HEK293 (cell line): ENCODE results near the gene RIC3.

Experiments
- CTCF ChIA-PET: fragments of 350-600 bp; formaldehyde crosslinking; extraction: SDS; loops from one replicate; lab custom pipeline; 2021; ENCODE audit warnings: antibody characterized with exemption; lab: Yijun Ruan, JAX
- POLR2A ChIA-PET: fragments of 300-600 bp; formaldehyde crosslinking; extraction: SDS; loops from one replicate; lab custom pipeline; 2020; ENCODE audit warnings: antibody characterized with exemption, inconsistent platforms; lab: Yijun Ruan, JAX
- H3K27ac ChIP-seq: fragments of 200-500 bp; sonication (Bioruptor generic); 2 replicates; pipeline ENCODE4 v1.5.1; 2014; ENCODE audit warnings: low read depth, low read length, control low read depth, inconsistent platforms; ENCODE audit errors: extremely low read depth
- H3K36me3 ChIP-seq, 2 experiments: fragments of 200-500 bp in 1 of 2; sonication (Bioruptor generic) in 1 of 2; 1 replicate in 1 of 2; 2 replicates in 1 of 2; pipeline ENCODE4 v1.5.1; 2014 to 2017; ENCODE audit warnings: inconsistent platforms in 2 of 2, low read length in 2 of 2; ENCODE audit not compliant: control insufficient read depth in 2 of 2, insufficient read depth in 1 of 2
- H3K4me1 ChIP-seq: fragments of 200-500 bp; sonication (Bioruptor generic); 2 replicates; pipeline ENCODE4 v1.5.1; 2014; ENCODE audit warnings: mild to moderate bottlenecking, low read length, inconsistent platforms; ENCODE audit not compliant: control insufficient read depth, insufficient read depth
- H3K4me3 ChIP-seq: 2 replicates; pipeline ENCODE4 v1.5.1; 2011; ENCODE audit warnings: low read depth, mild to moderate bottlenecking, control low read depth, low read length, moderate library complexity
- H3K9me3 ChIP-seq: fragments of 200-500 bp; sonication (Bioruptor generic); 2 replicates; pipeline ENCODE4 v1.5.1; 2014; ENCODE audit warnings: low read depth, low read length, inconsistent platforms; ENCODE audit not compliant: control insufficient read depth, insufficient read depth
- BCL11A ChIP-seq: fragments of 450-650 bp; formaldehyde crosslinking; IDR thresholded peaks from 2 replicates; pipeline ENCODE4 v1.5.1; 2016; ENCODE audit warnings: low read depth, missing biosample characterization, missing genetic modification characterization
- FEZF1 ChIP-seq: fragments of 450-650 bp; formaldehyde crosslinking; IDR thresholded peaks from 2 replicates; pipeline ENCODE4 v1.5.1; 2016; ENCODE audit warnings: missing biosample characterization, missing genetic modification characterization
- INSM2 ChIP-seq: fragments of 450-650 bp; formaldehyde crosslinking; IDR thresholded peaks from 2 replicates; pipeline ENCODE4 v1.5.1; 2016; ENCODE audit warnings: missing biosample characterization, missing genetic modification characterization
- KLF8 ChIP-seq: fragments of 450-650 bp; formaldehyde crosslinking; IDR thresholded peaks from 2 replicates; pipeline ENCODE4 v1.5.1; 2016; ENCODE audit warnings: missing biosample characterization, missing genetic modification characterization
- KLF9 ChIP-seq: fragments of 450-650 bp; formaldehyde crosslinking; IDR thresholded peaks from 2 replicates; pipeline ENCODE4 v1.5.1; 2016; ENCODE audit warnings: missing biosample characterization, missing genetic modification characterization, low read depth
- MYNN ChIP-seq: fragments of 450-650 bp; formaldehyde crosslinking; IDR thresholded peaks from 2 replicates; pipeline ENCODE4 v1.5.1; 2016; ENCODE audit warnings: missing biosample characterization, missing genetic modification characterization, borderline replicate concordance
- REST ChIP-seq: fragments of 450-650 bp; formaldehyde crosslinking; IDR thresholded peaks from 2 replicates; pipeline ENCODE4 v1.5.1; 2016; ENCODE audit warnings: missing biosample characterization, missing genetic modification characterization
- WT1 ChIP-seq: fragments of 450-650 bp; formaldehyde crosslinking; IDR thresholded peaks from 2 replicates; pipeline ENCODE4 v1.5.1; 2016; ENCODE audit warnings: missing biosample characterization, missing genetic modification characterization
- ZBTB44 ChIP-seq: fragments of 450-650 bp; IDR thresholded peaks from 2 replicates; pipeline ENCODE4 v1.5.1; 2018; ENCODE audit warnings: missing biosample characterization, mild to moderate bottlenecking, missing genetic modification characterization
- ZFP41 ChIP-seq: fragments of 450-650 bp; formaldehyde crosslinking; IDR thresholded peaks from 2 replicates; pipeline ENCODE4 v1.5.1; 2016; ENCODE audit warnings: missing biosample characterization, missing genetic modification characterization, borderline replicate concordance
- ZNF133 ChIP-seq: fragments of 450-650 bp; formaldehyde crosslinking; IDR thresholded peaks from 2 replicates; pipeline ENCODE4 v1.5.1; 2016; ENCODE audit warnings: missing biosample characterization, missing genetic modification characterization
- ZNF16 ChIP-seq: fragments of 450-650 bp; formaldehyde crosslinking; IDR thresholded peaks from 2 replicates; pipeline ENCODE4 v1.5.1; 2016; ENCODE audit warnings: low read depth, missing biosample characterization, missing genetic modification characterization
- ZNF266 ChIP-seq: fragments of 450-650 bp; formaldehyde crosslinking; IDR thresholded peaks from 2 replicates; pipeline ENCODE4 v1.5.1; 2016; ENCODE audit warnings: missing biosample characterization, missing genetic modification characterization, low read depth
- ZNF335 ChIP-seq: fragments of 450-650 bp; formaldehyde crosslinking; conservative IDR thresholded peaks from 2 replicates; pipeline ENCODE4 v1.5.1; 2016; ENCODE audit warnings: missing biosample characterization, missing genetic modification characterization
- ZNF416 ChIP-seq: fragments of 450-650 bp; formaldehyde crosslinking; IDR thresholded peaks from 2 replicates; pipeline ENCODE4 v1.5.1; 2016; ENCODE audit warnings: missing biosample characterization, missing genetic modification characterization
- ZNF426 ChIP-seq: fragments of 450-650 bp; formaldehyde crosslinking; IDR thresholded peaks from 2 replicates; pipeline ENCODE4 v1.5.1; 2017; ENCODE audit warnings: missing biosample characterization, missing genetic modification characterization, mild to moderate bottlenecking, inconsistent platforms, moderate library complexity
- ZNF529 ChIP-seq: fragments of 450-650 bp; formaldehyde crosslinking; IDR thresholded peaks from 2 replicates; pipeline ENCODE4 v1.5.1; 2017; ENCODE audit warnings: missing genetic modification characterization, missing biosample characterization; ENCODE audit not compliant: insufficient replicate concordance
- ZNF645 ChIP-seq: fragments of 450-650 bp; formaldehyde crosslinking; IDR thresholded peaks from 2 replicates; pipeline ENCODE4; 2016; ENCODE audit warnings: missing biosample characterization, missing genetic modification characterization
- ZNF654 ChIP-seq: fragments of 450-650 bp; formaldehyde crosslinking; IDR thresholded peaks from 2 replicates; pipeline ENCODE4 v1.5.1; 2016; ENCODE audit warnings: low read depth, missing biosample characterization, missing genetic modification characterization
- ZNF660 ChIP-seq: fragments of 450-650 bp; IDR thresholded peaks from 2 replicates; pipeline ENCODE4 v1.5.1; 2018; ENCODE audit warnings: missing biosample characterization, mild to moderate bottlenecking, missing genetic modification characterization
- ZNF768 ChIP-seq: fragments of 450-650 bp; formaldehyde crosslinking; IDR thresholded peaks from 2 replicates; pipeline ENCODE4 v1.5.1; 2018; ENCODE audit warnings: missing biosample characterization, mild to moderate bottlenecking, missing genetic modification characterization
- ZNF830 ChIP-seq: fragments of 450-650 bp; IDR thresholded peaks from 2 replicates; pipeline ENCODE4 v1.5.0; 2018; ENCODE audit warnings: missing biosample characterization, missing genetic modification characterization, low read depth, mild to moderate bottlenecking, moderate library complexity
- ZSCAN30 ChIP-seq: fragments of 450-650 bp; IDR thresholded peaks from 2 replicates; pipeline ENCODE4 v1.5.1; 2018; ENCODE audit warnings: missing biosample characterization, mild to moderate bottlenecking, missing genetic modification characterization, moderate library complexity
- TF ChIP-seq, protein P1 (sequence below): fragments of 450-650 bp; formaldehyde crosslinking; IDR thresholded peaks from 2 replicates; pipeline ENCODE4 v1.5.1; 2016; ENCODE audit warnings: missing biosample characterization, missing genetic modification characterization
- TF ChIP-seq, protein P2 (sequence below): fragments of 450-650 bp; formaldehyde crosslinking; IDR thresholded peaks from 2 replicates; pipeline ENCODE4 v1.5.1; 2016; ENCODE audit warnings: missing biosample characterization, missing genetic modification characterization

Gene RIC3

GRCh38 chr11:8194956-8195355, 26.1 kb upstream of the RIC3 start:
- Histone ChIP-seq H3K36me3 (no peaks in the 10 kb centered on the region), H3K4me1 (no peaks in the 10 kb centered on the region), H3K27ac (no peak overlapping the region), H3K9me3 (no peaks in the 10 kb centered on the region), H3K4me3 (no peak overlapping the region)
- ChIA-PET CTCF (interaction anchor here (0.5 to 1.7 kb wide), 10 partner anchors 12 to 441 kb away, joined by 3 to 7 read pairs (median 4); partner anchors contain the start of gene LMO1), POLR2A (no interaction called here)
- TF ChIP-seq, protein P1, sequence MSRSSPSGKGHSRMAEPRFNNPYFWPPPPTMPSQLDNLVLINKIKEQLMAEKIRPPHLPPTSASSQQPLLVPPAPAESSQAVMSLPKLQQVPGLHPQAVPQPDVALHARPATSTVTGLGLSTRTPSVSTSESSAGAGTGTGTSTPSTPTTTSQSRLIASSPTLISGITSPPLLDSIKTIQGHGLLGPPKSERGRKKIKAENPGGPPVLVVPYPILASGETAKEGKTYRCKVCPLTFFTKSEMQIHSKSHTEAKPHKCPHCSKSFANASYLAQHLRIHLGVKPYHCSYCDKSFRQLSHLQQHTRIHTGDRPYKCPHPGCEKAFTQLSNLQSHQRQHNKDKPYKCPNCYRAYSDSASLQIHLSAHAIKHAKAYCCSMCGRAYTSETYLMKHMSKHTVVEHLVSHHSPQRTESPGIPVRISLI (tag by site-specific recombination), result no peak
- TF ChIP-seq ZNF830 (tag by site-specific recombination), result no peak
- TF ChIP-seq ZNF16, result no peak
- no peak for TF ChIP-seq MYNN (tag by site-specific recombination)
- no peak for TF ChIP-seq REST
- TF ChIP-seq ZNF660 (tag by site-specific recombination), result no peak
- TF ChIP-seq ZNF426, result no peak
- TF ChIP-seq ZFP41 (tag by site-specific recombination), result no peak
- no peak for TF ChIP-seq ZNF335 (tag by site-specific recombination)
- no peak for TF ChIP-seq ZNF529 (tag by site-specific recombination)
- TF ChIP-seq INSM2 (tag by site-specific recombination), result no peak
- no peak for TF ChIP-seq ZNF768 (tag by site-specific recombination)
- TF ChIP-seq KLF9 (tag by site-specific recombination), result no peak
- TF ChIP-seq KLF8 (tag by site-specific recombination), result no peak
- no peak for TF ChIP-seq ZNF133 (tag by site-specific recombination)
- no peak for TF ChIP-seq ZNF266 (tag by site-specific recombination)
- TF ChIP-seq ZNF654, result no peak
- TF ChIP-seq BCL11A (tag by site-specific recombination), result no peak
- TF ChIP-seq FEZF1 (tag by site-specific recombination), result no peak
- no peak for TF ChIP-seq ZNF416 (tag by site-specific recombination)
- TF ChIP-seq, all 188 proteins: peak for 0

DNA sequence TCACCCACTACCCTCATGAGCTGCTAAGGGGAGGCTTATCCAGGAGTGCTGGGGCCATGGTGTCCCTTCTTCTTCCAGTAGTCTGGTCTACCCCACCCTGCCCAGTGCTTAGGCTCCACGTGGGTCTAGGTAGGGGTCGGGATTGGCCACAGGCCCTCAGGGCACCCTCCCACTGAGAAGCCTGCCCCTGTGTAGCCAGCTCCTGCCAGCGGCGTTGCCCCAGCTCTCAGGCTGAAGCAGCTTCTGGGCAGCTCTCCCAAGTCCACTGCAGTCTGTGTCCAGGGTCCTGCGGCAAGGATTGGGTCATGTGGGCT, 24.0 kb upstream of the RIC3 start:
- Histone ChIP-seq H3K4me1 (no peaks in the 10 kb centered on the region), H3K27ac (no peak overlapping the region), H3K36me3 (no peaks in the 10 kb centered on the region), H3K9me3 (no peaks in the 10 kb centered on the region), H3K4me3 (no peak overlapping the region)
- POLR2A ChIA-PET, result no interaction called here
- CTCF ChIA-PET, result interaction anchor here (0.6 to 2.1 kb wide), 35 partner anchors 9 to 1962 kb away, joined by 3 to 27 read pairs (median 5); partner anchors contain the start of gene LMO1
- TF ChIP-seq ZBTB44 (tag by site-specific recombination) (no peak), ZNF645 (tag by site-specific recombination) (no peak), ZSCAN30 (tag by site-specific recombination) (no peak), WT1 (tag by site-specific recombination) (no peak)
- TF ChIP-seq, protein P2, sequence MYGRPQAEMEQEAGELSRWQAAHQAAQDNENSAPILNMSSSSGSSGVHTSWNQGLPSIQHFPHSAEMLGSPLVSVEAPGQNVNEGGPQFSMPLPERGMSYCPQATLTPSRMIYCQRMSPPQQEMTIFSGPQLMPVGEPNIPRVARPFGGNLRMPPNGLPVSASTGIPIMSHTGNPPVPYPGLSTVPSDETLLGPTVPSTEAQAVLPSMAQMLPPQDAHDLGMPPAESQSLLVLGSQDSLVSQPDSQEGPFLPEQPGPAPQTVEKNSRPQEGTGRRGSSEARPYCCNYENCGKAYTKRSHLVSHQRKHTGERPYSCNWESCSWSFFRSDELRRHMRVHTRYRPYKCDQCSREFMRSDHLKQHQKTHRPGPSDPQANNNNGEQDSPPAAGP (tag by site-specific recombination), result no peak
